IPS DF 6.9 (cell line): ENCODE results near the gene OR51V1.
"Not testable (repeated sequence)": the region's sequence is repeated elsewhere in the genome, so short reads cannot be mapped to it uniquely, and the experiment has no call there.

Experiments
- DNase-seq: peaks from one replicate; pipeline ENCODE4 v3.0.0-alpha.2; 2013; ENCODE audit warnings: low read depth, low spot score
- H3K27ac ChIP-seq: one replicate; pipeline ENCODE4 v1.5.1; 2013; ENCODE audit warnings: low read length, control low read depth
- H3K27me3 ChIP-seq: 2 replicates; pipeline ENCODE4 v1.6.1; 2013; ENCODE audit warnings: mild to moderate bottlenecking, low read length; ENCODE audit not compliant: control insufficient read depth, insufficient read depth
- H3K36me3 ChIP-seq: 2 replicates; pipeline ENCODE4 v1.6.1; 2013; ENCODE audit warnings: low read length; ENCODE audit not compliant: control insufficient read depth, insufficient read depth
- H3K4me1 ChIP-seq: 2 replicates; pipeline ENCODE4 v1.6.1; 2013; ENCODE audit warnings: low read length; ENCODE audit not compliant: control insufficient read depth, insufficient read depth
- H3K4me3 ChIP-seq: 2 replicates; pipeline ENCODE4 v1.5.1; 2013; ENCODE audit warnings: mild to moderate bottlenecking, low read length
- H3K9me3 ChIP-seq: 2 replicates; pipeline ENCODE4 v1.6.1; 2013; ENCODE audit warnings: low read length, inconsistent platforms; ENCODE audit not compliant: control insufficient read depth, insufficient read depth
- WGBS: extraction: QIAGEN DNeasy Blood & Tissue Kit; methylation state at CpG from one replicate; pipeline ENCODE4 v1.1.7; 2013; ENCODE audit warnings: mixed read lengths, missing lambda C conversion rate; ENCODE audit not compliant: insufficient read length, insufficient coverage; 5-methylcytosine and 5-hydroxymethylcytosine counted together

Gene OR51V1

DNA sequence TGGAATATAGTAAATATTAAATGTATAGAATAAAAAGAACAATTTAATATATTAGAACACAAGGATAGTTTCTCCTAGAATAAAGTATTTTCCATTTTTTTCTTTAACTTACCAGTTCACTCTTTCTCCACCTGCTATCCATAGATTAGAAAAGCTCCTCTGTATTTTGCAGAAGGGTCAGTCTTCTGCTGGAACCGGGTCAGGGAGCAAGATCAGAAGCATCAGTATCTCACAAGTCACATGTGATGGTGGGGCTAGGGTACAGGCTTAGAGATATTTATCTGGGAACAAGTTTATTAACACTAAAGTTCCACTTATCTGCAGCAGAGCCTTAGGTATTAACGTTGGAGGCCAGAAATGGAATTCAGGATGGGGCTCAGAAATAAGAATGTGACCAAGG, 28.6 kb downstream of the OR51V1 start:
- no peak for DNase-seq
- Histone ChIP-seq H3K4me1 (no peaks in the 10 kb centered on the region), H3K27ac (no peak overlapping the region), H3K36me3 (no peaks in the 10 kb centered on the region), H3K4me3 (no peak overlapping the region), H3K27me3 (no peaks in the 10 kb centered on the region), H3K9me3 (no peaks in the 10 kb centered on the region)
- no CpG with 5 or more reads among the region's 2 CpGs for WGBS

DNA sequence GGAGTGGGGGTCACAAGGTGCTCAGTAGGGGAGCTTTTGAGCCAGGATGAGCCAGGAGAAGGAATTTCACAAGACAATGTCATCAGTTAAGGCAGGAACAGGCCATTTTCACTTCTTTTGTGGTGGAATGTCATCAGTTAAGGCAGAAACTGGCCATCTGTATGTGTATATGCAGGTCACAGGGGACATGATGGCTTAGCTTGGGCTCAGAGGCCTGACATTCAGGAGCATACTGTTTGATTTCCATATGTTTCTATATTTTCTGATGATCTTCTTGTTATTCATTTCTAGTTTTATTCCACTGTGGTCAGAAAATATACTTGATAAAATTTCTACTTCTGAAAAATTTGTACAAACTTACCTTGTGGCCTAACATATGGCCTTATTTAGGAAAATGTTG, 34.6 kb downstream of the OR51V1 start:
- not testable (repeated sequence) for H3K27me3 ChIP-seq, H3K27ac ChIP-seq

DNA sequence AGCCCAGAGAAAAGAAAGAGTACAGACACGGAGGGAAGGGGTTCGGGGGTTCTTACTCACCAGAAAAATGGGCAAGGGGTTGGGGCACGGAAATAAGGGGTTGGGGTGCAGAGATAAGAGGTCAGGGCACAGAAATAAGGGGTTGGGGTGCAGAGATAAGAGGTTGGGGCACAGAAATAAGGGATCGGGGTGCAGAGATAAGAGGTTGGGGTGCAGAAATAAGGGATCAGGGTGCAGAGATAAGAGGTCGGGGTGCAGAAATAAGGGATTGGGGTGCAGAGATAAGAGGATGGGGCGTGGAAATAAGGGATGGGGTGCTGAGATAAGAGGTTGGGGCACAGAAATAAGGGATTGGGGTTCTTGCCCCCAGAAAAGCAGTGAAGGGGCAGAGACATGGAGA, 35.7 kb downstream of the OR51V1 start:
- H3K4me3 ChIP-seq, H3K9me3 ChIP-seq, H3K27ac ChIP-seq, H3K27me3 ChIP-seq, H3K36me3 ChIP-seq, DNase-seq, H3K4me1 ChIP-seq: not testable (repeated sequence)
- WGBS, result 100% methylated on average over 1 of the region's 6 CpGs

More for the DNA sequence above, 34.6 kb downstream of the OR51V1 start:
- not testable (repeated sequence) for H3K4me3 ChIP-seq, H3K36me3 ChIP-seq, DNase-seq, H3K9me3 ChIP-seq, H3K4me1 ChIP-seq

DNA sequence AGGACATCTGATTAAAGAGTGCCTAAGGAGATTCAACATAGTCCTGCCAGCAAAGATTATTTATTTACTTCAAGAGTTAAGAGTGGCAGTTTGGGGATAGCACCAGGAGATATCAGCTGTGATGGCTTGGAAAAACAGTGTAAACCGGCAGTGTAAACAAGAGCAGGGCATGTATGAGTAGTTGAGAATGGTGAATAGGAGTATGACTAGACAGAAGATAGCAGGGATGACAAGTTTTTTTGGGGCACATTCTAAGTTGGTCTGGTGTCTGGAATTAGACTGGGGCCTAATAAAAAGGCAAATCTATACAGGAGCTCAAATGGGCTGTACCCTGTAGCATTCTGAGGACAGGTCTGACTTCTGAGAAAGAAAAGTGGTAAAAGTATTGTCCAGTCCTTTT, 39.4 kb downstream of the OR51V1 start:
- H3K36me3 ChIP-seq, H3K27ac ChIP-seq, DNase-seq, H3K27me3 ChIP-seq, H3K9me3 ChIP-seq, H3K4me1 ChIP-seq, H3K4me3 ChIP-seq: not testable (repeated sequence)
- WGBS, result no CpG with 5 or more reads among the region's 1 CpG

DNA sequence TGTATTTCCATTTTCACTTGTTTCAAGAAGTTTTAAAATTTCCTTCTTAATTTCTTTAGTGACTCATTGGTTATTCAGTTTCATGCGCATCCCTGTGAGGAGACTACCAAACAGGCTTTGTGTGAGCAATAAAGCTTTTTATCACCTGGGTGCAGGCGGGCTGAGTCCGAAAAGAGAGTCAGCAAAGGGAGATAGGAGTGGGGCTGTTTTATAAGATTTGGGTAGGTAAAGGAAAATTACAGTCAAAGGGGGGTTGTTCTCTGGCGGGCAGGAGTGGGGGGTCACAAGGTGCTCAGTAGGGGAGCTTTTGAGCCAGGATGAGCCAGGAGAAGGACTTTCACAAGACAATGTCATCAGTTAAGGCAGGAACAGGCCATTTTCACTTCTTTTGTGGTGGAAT, 40.3 kb downstream of the OR51V1 start:
- H3K27ac ChIP-seq, DNase-seq, H3K4me3 ChIP-seq, H3K4me1 ChIP-seq, H3K9me3 ChIP-seq, H3K27me3 ChIP-seq, H3K36me3 ChIP-seq: not testable (repeated sequence)
- no CpG with 5 or more reads among the region's 4 CpGs for WGBS

DNA sequence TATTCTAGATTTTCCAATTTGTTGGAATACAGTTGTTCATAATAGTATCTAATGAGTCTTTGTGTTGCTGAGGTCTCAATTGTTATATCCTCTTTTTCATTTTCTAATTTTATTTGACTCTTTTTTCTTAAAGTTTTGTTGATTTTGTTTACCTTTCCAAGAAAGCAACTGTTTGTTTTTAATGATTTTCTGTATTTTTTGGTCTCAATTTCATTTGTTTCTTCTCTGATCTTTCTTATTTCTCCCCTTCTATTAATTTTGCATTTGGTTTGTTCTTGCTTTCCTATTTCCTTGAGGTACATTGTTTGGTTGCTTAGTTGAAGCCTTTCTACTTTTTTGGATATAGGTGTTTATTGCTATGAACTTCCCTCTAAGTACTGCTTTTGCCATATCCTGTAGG, 40.7 kb downstream of the OR51V1 start:
- Histone ChIP-seq H3K27ac (no peak overlapping the region), H3K9me3 (no peaks in the 10 kb centered on the region), H3K4me3 (no peak overlapping the region), H3K4me1 (no peaks in the 10 kb centered on the region), H3K36me3 (no peaks in the 10 kb centered on the region), H3K27me3 (no peaks in the 10 kb centered on the region)
- no peak for DNase-seq

DNA sequence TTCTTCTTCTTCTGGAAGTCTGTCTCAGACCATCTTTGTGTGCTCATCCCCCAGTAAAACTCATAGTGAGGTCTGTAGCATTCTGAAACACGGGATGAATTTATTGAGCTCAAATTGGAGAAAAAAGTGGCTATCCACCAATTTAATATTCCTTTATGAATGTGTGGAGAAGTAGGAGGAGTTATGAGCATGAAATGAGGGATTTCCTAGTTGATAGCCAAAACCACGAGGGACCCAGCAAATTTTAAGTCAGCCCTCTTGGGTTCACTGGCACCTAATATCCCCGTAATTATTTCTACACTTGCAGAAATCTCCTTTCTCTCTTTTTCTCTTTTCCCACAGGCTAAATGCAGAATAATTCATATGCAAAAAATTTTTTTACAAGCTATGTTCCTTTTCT, 45.8 kb downstream of the OR51V1 start, which contains the start of gene OR52A1:
Gene OR52A1 (minus strand): TSS at position 101 of the 400 bp plus-strand sequence. CDS start 2,388 bp downstream, outside the sequence.
- no peak within 1 kb of the TSS for H3K27ac ChIP-seq
- H3K27me3 ChIP-seq, result no peaks in the 10 kb centered on the region
- no CpG with 5 or more reads among the region's 3 CpGs for WGBS
- H3K4me1 ChIP-seq, result no peaks in the 10 kb centered on the region
- DNase-seq, result no peak
- no peaks in the 10 kb centered on the region for H3K36me3 ChIP-seq
- H3K4me3 ChIP-seq, result no peak within 1 kb of the TSS
- H3K9me3 ChIP-seq, result no peaks in the 10 kb centered on the region

DNA sequence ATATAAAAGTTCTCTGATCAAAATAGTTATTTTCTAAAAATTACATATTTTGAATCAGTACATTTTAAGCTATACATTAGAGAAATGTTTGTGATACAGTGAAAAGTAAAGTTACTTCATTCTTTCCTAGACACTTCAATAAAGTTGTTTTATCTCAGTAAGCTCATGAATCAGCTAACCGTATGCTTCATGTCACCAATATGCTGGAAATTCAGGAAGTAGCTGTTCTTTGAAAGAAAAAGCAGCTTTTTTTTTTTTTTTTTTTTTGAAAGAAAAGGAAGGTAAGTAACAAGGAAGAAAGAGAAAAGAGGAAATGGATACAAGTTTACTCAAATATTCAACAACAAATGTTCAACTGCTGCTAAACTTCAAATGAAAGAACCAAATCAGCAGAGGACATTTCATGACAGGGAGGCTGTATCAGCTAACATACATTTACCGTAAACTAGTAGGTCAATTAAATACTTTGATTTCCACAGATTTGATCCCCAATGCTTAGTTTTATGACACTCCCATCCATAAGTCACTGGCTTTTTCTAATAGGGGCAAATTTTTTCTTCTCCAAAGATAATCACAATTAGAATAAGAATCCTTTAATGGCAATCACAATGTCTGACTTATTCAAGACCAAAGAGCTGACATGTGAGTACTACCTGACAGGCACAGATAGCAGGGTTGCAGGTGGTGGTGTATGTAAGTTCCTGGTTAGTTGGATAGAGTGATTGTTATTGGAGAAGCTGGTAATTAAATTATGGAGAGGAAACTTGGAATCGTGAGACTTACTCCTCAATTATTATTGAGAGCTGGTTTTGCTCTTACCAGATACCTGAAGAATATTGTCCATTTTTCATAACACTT, 46.7 kb downstream of the OR51V1 start:
- no peaks in the 10 kb centered on the region for H3K27me3 ChIP-seq
- no peaks in the 10 kb centered on the region for H3K9me3 ChIP-seq
- no peak overlapping the region for H3K4me3 ChIP-seq
- H3K36me3 ChIP-seq, result no peaks in the 10 kb centered on the region
- H3K4me1 ChIP-seq, result no peaks in the 10 kb centered on the region
- no peak overlapping the region for H3K27ac ChIP-seq
- no peak for DNase-seq
- no CpG with 5 or more reads among the region's 3 CpGs for WGBS

DNA sequence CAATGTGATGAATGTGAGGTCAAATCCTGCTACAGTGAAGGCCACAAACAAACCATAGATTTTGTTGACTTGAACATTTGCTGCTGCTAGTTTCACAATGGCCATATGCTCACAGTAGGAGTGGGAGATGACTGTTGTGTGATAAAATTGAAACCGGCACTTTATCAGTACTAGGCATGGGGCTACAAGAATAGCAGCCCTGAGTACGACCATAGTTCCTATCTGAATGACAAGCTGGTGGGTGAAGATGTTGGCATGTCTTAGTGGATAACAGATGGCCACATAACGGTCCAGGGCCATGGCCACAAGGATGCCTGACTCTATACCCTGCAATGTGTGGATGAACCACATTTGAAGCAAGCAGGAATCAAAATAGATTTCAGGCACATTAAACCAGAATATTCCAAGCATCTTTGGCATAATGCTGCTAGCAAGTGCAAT, 48.7 kb downstream of the OR51V1 start:
- Histone ChIP-seq H3K36me3 (no peaks in the 10 kb centered on the region), H3K27me3 (no peaks in the 10 kb centered on the region), H3K4me1 (no peaks in the 10 kb centered on the region), H3K9me3 (no peaks in the 10 kb centered on the region), H3K4me3 (no peak overlapping the region), H3K27ac (no peak overlapping the region)
- WGBS, result no CpG with 5 or more reads among the region's 3 CpGs
- no peak for DNase-seq
